AG10803 (cell line): ENCODE measurements around the gene BPI.

Experiments
- DNase-seq: peaks from one replicate; pipeline ENCODE4 v3.0.0; 2010; ENCODE audit warnings: low read depth
- H3K4me3 ChIP-seq: 2 replicates; pipeline ENCODE4 v1.5.1; 2011; ENCODE audit warnings: mild to moderate bottlenecking, low read length, control low read depth
- CTCF ChIP-seq: conservative IDR thresholded peaks from 2 replicates; pipeline ENCODE4 v1.5.1; 2011; ENCODE audit warnings: mild to moderate bottlenecking, low read length, control low read depth, inconsistent platforms

BPI gene

GRCh38 chr20:38260378-38261053, 43.4 kb upstream of the BPI start, which contains the start of gene KIAA1755:
Gene KIAA1755, minus strand, starts transcription at chr20:38260735. Its CDS starts 235 bp downstream, at chr20:38260500.
- H3K4me3 ChIP-seq: peak within 1 kb of the TSS; percentile 35
- no peak for DNase-seq
- no peak for TF ChIP-seq CTCF

- TF ChIP-seq CTCF: no peak
- DNase-seq: no peak
- H3K4me3 ChIP-seq: peak overlapping the region; percentile 35
These were observed 42.9 kb upstream of the BPI start for GRCh38 chr20:38261054-38261390.

- TF ChIP-seq CTCF: no peak
- DNase-seq: no peak
- no peak overlapping the region for H3K4me3 ChIP-seq
These were observed 41.0 kb upstream of the BPI start for GRCh38 chr20:38262931-38263330.

- H3K4me3 ChIP-seq: no peak overlapping the region
- no peak for TF ChIP-seq CTCF
- no peak for DNase-seq
These were observed 37.5 kb upstream of the BPI start for GRCh38 chr20:38266426-38266825.

GRCh38 chr20:38267296-38267695, 36.7 kb upstream of the BPI start:
- no peak for DNase-seq
- H3K4me3 ChIP-seq: no peak overlapping the region
- no peak for TF ChIP-seq CTCF

- H3K4me3 ChIP-seq: no peak overlapping the region
- TF ChIP-seq CTCF: no peak
- DNase-seq: no peak
These were observed 35.9 kb upstream of the BPI start for GRCh38 chr20:38267901-38268514.

- no peak for DNase-seq
- H3K4me3 ChIP-seq: no peak overlapping the region
- no peak for TF ChIP-seq CTCF
These were observed 34.9 kb upstream of the BPI start for GRCh38 chr20:38269040-38269439.
